Naive thymus-derived CD4-positive, alpha-beta T cell (primary cell): ENCODE measurements around the gene H2AZ2. TPM values are rescaled to one million over a fixed set of nuclear protein-coding genes. Genes with fewer than 3 reads are reported as not detected.

Source experiments
- ATAC-seq: fragments of 150-1000 bp; cut with Tn5 transposase; 2 replicates; pipeline ENCODE4 v1.10.0; 2021; ENCODE audit warnings: mild to moderate bottlenecking, moderate library complexity
- CTCF ChIA-PET: fragments of 350-600 bp; sonication (Branson Sonifier 250); formaldehyde crosslinking; loops from one replicate; lab custom pipeline; 2021; ENCODE audit warnings: antibody characterized with exemption; lab: Charles Lee
- POLR2A ChIA-PET: fragments of 350-600 bp; sonication (Branson Sonifier 250); formaldehyde crosslinking; loops from one replicate; lab custom pipeline; 2021; ENCODE audit warnings: antibody characterized with exemption, inconsistent platforms; lab: Charles Lee
- DNase-seq, 9 donors: peaks; one replicate each; pipeline versions ENCODE4 v3.0.0 to v3.0.0-alpha.2; 2020 to 2022; ENCODE audit warnings: mixed read lengths in 1 of 9
- H3K27ac ChIP-seq: one replicate; pipeline ENCODE4 v1.7.0; 2013; ENCODE audit warnings: mild to moderate bottlenecking, low read depth, low read length, moderate library complexity
- H3K27me3 ChIP-seq, 2 donors: one replicate each; pipeline ENCODE4 v1.7.0; 2013; ENCODE audit warnings: low read length in 2 of 2, mild to moderate bottlenecking in 2 of 2, moderate library complexity in 2 of 2; ENCODE audit not compliant: control insufficient read depth in 2 of 2, insufficient read depth in 2 of 2
- H3K36me3 ChIP-seq, 3 experiments: 1 replicate in 2 of 3; 2 replicates in 1 of 3; pipeline ENCODE4 v1.7.0; 2013; ENCODE audit warnings: low read length in 3 of 3, mild to moderate bottlenecking in 3 of 3, moderate library complexity in 1 of 3; ENCODE audit not compliant: insufficient read depth in 3 of 3, control insufficient read depth in 2 of 3
- H3K4me1 ChIP-seq, 2 donors: one replicate each; pipeline ENCODE4 v1.7.0; 2013; ENCODE audit warnings: low read length in 2 of 2, mild to moderate bottlenecking in 2 of 2, moderate library complexity in 1 of 2; ENCODE audit not compliant: control insufficient read depth in 2 of 2, insufficient read depth in 2 of 2
- H3K4me3 ChIP-seq: 2 replicates; pipeline ENCODE4 v1.7.0; 2013; ENCODE audit warnings: mild to moderate bottlenecking, low read length
- H3K9me3 ChIP-seq, 3 experiments: 1 replicate in 2 of 3; 2 replicates in 1 of 3; pipeline ENCODE4 v1.7.0; 2013; ENCODE audit warnings: low read length in 3 of 3; ENCODE audit not compliant: control insufficient read depth in 2 of 3
- H3K27ac Mint-ChIP-seq, 9 donors: one replicate each; pipeline ENCODE4 v1.8.0; 2020 to 2022; ENCODE audit warnings: mixed read lengths in 9 of 9, mild to moderate bottlenecking in 8 of 9, moderate library complexity in 5 of 9, inconsistent platforms in 2 of 9
- H3K27me3 Mint-ChIP-seq, 5 donors: one replicate each; pipeline ENCODE4 v1.8.0; 2021 to 2022; ENCODE audit warnings: mixed read lengths in 5 of 5, mild to moderate bottlenecking in 1 of 5
- H3K36me3 Mint-ChIP-seq, 5 donors: one replicate each; pipeline ENCODE4 v1.8.0; 2020 to 2022; ENCODE audit warnings: mixed read lengths in 5 of 5, mild to moderate bottlenecking in 3 of 5, inconsistent platforms in 1 of 5
- H3K4me1 Mint-ChIP-seq, 7 donors: one replicate each; pipeline ENCODE4 v1.8.0; 2020 to 2022; ENCODE audit warnings: mixed read lengths in 7 of 7, mild to moderate bottlenecking in 3 of 7, inconsistent platforms in 1 of 7
- H3K4me3 Mint-ChIP-seq, 10 donors: one replicate each; pipeline ENCODE4 v1.8.0; 2020 to 2022; ENCODE audit warnings: mild to moderate bottlenecking in 10 of 10, mixed read lengths in 10 of 10, moderate library complexity in 6 of 10, inconsistent platforms in 2 of 10
- H3K9me3 Mint-ChIP-seq, 11 donors: one replicate each; pipeline ENCODE4 v1.8.0; 2020 to 2022; ENCODE audit warnings: mixed read lengths in 11 of 11, mild to moderate bottlenecking in 4 of 11, inconsistent platforms in 1 of 11, moderate library complexity in 1 of 11
- intact Hi-C, 2 donors: fragments of 100-400 bp; cut with micrococcal nuclease; formaldehyde crosslinking; loops; one replicate each; pipeline ENCODE4 v1.15.1; 2023
- polyA plus RNA-seq, 2 donors: library from polyadenylated mRNA; unstranded; fragments of 300-500 nt; fragmentation: Illumina TruSeq; gene quantifications; one replicate each; pipeline ENCODE4 v1.2.3, GENCODE V29; 2021
- total RNA-seq, 6 experiments: library from RNA in 5 of 6; stranded (reverse) in 5 of 6; gene quantifications; 1 replicate in 5 of 6; 2 replicates in 1 of 6; pipeline ENCODE4 v1.2.3 and lab custom pipeline; 2021 to 2026

Gene H2AZ2
- total and polyA plus RNA-seq, 7 experiments from 2014 or later: 141 to 284 (median 146) TPM

DNA sequence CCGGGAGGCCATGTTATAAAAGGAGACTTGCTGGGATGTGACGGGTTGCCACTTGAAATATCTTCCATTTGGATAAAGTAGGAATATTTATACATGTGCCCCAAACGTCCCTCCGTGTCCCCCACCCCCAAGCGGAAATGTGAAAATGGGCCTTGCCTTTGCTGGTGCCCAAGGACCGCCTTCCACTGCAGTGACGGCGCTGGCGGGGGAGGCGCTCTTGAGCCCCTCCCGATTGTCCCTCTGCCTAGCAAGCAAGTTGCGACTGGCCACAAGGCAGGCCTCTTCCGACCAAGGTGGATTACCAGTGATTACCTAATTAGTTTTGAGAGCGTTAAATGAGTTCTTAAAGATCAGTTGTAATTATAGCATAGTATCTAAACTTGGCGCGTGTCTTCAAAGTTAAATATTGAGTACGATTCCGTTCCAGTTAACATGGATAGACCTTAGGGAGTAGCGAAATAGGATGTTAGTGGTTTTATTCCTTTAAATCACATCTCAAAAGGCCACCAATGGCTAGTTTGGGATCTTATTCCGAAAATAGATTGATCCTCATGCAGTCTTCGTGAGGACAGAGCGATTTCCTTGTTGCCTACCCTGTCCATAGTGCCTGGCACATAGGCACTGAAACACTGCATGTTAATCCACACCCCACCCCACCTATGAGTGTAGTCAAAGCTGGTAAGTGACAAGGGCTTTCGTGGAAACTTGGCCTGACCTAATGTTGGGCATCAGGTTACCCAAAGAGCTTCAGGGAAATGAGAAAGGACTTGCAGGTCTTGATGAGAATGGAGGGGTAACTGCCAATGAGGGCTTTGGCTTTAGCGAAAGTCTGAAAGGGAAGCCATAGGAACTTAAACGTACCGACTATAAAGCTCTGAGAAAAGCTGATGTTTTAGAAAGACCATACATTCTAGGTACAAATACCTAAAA is 50.3 kb downstream of the H2AZ2 start:
- DNase-seq (peak; percentile 65 to 86 (median 80)), ATAC-seq (peak; percentile 67)
- H3K36me3 Mint-ChIP-seq: peaks cover 4 to 34% (median 21%) of the 10 kb centered on the region in 5 donors
- ChIA-PET CTCF (interaction anchor here (0.5 to 1.8 kb wide), 10 partner anchors 23 to 339 kb away, joined by 3 to 5 read pairs (median 4); partner anchors contain the start of gene H2AZ2), POLR2A (interaction anchor here (0.7 to 2.7 kb wide), 21 partner anchors 10 to 337 kb away, joined by 3 to 43 read pairs (median 4); partner anchors contain the start of genes H2AZ2, OGDH, PURB and TMED4)
- H3K9me3 Mint-ChIP-seq: peaks cover 0 to 2% (median 0%) of the 10 kb centered on the region in 11 donors
- Histone ChIP-seq H3K27ac (peak overlapping the region; percentile 98), H3K4me3 (peak overlapping the region; percentile 87), H3K4me1 (peaks cover 12 to 21% of the 10 kb centered on the region in 2 donors), H3K9me3 (no peaks in the 10 kb centered on the region), H3K27me3 (no peaks in the 10 kb centered on the region), H3K36me3 (peaks cover 4 to 38% (median 24%) of the 10 kb centered on the region in 3 experiments)
- H3K27me3 Mint-ChIP-seq: no peaks in the 10 kb centered on the region
- peaks cover 8 to 41% (median 38%) of the 10 kb centered on the region in 7 donors for H3K4me1 Mint-ChIP-seq
- peak overlapping the region; percentile 90 to 99 (median 97) for H3K27ac Mint-ChIP-seq
- peak overlapping the region; percentile 87 to 99 (median 98) for H3K4me3 Mint-ChIP-seq
- intact Hi-C loops: loop anchor here (1.0 to 5.0 kb wide), 17 partner anchors 51 to 871 kb away; partner anchors contain the start of genes TBRG4 (in 2 of the 2), CCM2 (in 1 of the 2), DDX56 (in 1 of the 2) and H2AZ2 (in 1 of the 2)

DNA sequence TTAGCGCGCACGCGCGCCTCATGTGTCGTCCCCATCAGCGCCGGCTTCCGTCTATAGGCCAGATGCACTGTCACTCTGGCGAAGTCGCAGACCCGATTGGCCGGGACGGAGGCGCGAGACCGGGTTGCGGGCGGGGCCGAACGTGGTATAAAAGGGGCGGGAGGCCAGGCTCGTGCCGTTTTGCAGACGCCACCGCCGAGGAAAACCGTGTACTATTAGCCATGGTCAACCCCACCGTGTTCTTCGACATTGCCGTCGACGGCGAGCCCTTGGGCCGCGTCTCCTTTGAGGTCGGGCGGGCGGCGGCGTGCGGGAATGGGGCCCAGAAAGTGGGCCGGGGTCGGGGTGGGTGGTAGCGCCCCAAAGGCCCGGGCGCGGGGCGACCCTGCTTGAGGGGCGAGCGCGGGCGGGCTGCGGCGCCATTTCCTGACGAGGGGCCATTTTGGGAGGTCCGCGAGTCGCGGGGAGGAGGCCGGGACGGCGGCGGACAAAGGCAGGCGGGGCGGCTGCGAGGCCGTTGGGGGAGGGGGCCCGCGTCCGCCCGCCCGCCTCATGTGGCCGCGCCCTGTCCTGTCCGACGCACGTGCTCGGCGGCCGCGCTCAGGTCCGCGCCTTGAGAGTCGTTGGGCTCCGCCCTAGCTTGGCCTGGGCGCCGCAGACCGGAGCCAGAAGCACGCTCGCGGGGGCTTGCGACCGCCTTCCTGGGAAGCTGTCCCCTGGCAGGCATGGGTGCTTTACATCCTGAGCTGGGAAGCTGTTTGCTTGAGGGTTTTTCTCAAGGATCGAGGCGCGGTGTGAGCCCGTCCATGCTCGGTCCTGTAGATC is 51.2 kb downstream of the H2AZ2 start, which contains the start of gene PPIA:
Gene PPIA (plus strand): TSS at position 178 of the 825 bp plus-strand sequence. CDS start 44 bp downstream, at position 222.
- peaks cover 0 to 2% (median 0%) of the 10 kb centered on the region in 11 donors for H3K9me3 Mint-ChIP-seq
- Histone ChIP-seq H3K9me3 (no peaks in the 10 kb centered on the region), H3K27me3 (no peaks in the 10 kb centered on the region), H3K27ac (peak within 1 kb of the TSS; percentile 98), H3K4me1 (peaks cover 12 to 21% of the 10 kb centered on the region in 2 donors), H3K4me3 (peak within 1 kb of the TSS; percentile 87), H3K36me3 (peaks cover 0 to 29% (median 15%) of the 10 kb centered on the region in 3 experiments)
- intact Hi-C loops: loop anchor here (1.0 to 5.0 kb wide), 28 partner anchors 28 to 870 kb away; partner anchors contain the start of genes H2AZ2 (in 2 of the 2), NUDCD3 (in 2 of the 2), OGDH (in 2 of the 2) and POLD2 (in 2 of the 2)
- CTCF ChIA-PET: interaction anchor here (0.6 to 1.8 kb wide), 2 partner anchors 55 to 92 kb away, joined by 4 read pairs; no protein-coding TSS in a partner anchor
- H3K36me3 Mint-ChIP-seq: peaks cover 4 to 28% (median 19%) of the 10 kb centered on the region in 5 donors
- peak; percentile 97 to 99 (median 98) for DNase-seq
- peak within 1 kb of the TSS; percentile 87 to 99 (median 98) for H3K4me3 Mint-ChIP-seq
- peak; percentile 93 for ATAC-seq
- peaks cover 8 to 39% (median 36%) of the 10 kb centered on the region in 7 donors for H3K4me1 Mint-ChIP-seq
- H3K27me3 Mint-ChIP-seq: no peaks in the 10 kb centered on the region
- POLR2A ChIA-PET: interaction anchor here (0.7 to 2.7 kb wide), 15 partner anchors 11 to 231 kb away, joined by 3 to 43 read pairs (median 4); partner anchors contain the start of genes H2AZ2, OGDH, PURB and TMED4
- H3K27ac Mint-ChIP-seq: peak within 1 kb of the TSS; percentile 90 to 99 (median 97)

DNA sequence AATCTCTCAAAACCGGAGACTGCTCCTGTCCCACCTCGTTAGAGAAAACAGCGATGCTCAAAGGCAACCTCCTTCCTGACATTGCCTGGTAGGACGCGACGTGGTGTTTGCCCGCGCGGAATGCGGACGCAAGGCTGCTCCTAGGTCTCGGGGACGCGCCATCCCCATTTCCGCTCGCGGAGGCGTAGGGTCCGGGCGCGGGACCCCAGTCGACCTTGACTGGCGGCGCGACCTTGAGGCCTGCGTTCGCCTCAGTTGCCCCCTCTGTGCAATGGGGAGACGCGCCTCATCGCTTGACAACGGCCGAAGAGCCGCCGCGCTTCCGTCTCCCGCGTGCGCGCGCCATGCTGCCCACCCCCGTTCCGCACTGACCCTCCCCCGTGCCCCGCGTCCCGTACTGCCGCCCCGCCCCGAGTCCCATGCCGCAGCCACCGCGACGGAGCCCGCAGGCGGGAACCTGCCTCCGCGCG is 51.8 kb downstream of the H2AZ2 start:
- intact Hi-C loops: loop anchor here (1.0 to 5.0 kb wide), 24 partner anchors 28 to 869 kb away; partner anchors contain the start of genes NUDCD3 (in 2 of the 2), OGDH (in 2 of the 2), POLD2 (in 2 of the 2) and POLM (in 2 of the 2)
- Mint-ChIP-seq H3K4me3 (peak overlapping the region; percentile 87 to 99 (median 98)), H3K36me3 (peaks cover 4 to 23% (median 14%) of the 10 kb centered on the region in 5 donors), H3K27ac (peak overlapping the region; percentile 90 to 99 (median 96)), H3K4me1 (peaks cover 8 to 34% (median 30%) of the 10 kb centered on the region in 7 donors), H3K9me3 (peaks cover 0 to 2% (median 0%) of the 10 kb centered on the region in 11 donors), H3K27me3 (no peaks in the 10 kb centered on the region)
- ATAC-seq: peak; percentile 6
- Histone ChIP-seq H3K4me1 (peaks cover 12 to 21% of the 10 kb centered on the region in 2 donors), H3K27ac (peak overlapping the region; percentile 98), H3K36me3 (peaks cover 0 to 26% (median 12%) of the 10 kb centered on the region in 3 experiments), H3K4me3 (peak overlapping the region; percentile 87), H3K27me3 (no peaks in the 10 kb centered on the region), H3K9me3 (no peaks in the 10 kb centered on the region)
- DNase-seq: peak in 2 of 9 donors; percentile 55 to 59
- ChIA-PET CTCF (interaction anchor here (0.7 kb wide), 1 partner anchor 46 kb away, joined by 3 read pairs; no protein-coding TSS in a partner anchor), POLR2A (interaction anchor here (1.3 to 2.2 kb wide), 5 partner anchors 26 to 314 kb away, joined by 4 to 7 read pairs (median 4); partner anchors contain the start of genes PURB and TMED4)

DNA sequence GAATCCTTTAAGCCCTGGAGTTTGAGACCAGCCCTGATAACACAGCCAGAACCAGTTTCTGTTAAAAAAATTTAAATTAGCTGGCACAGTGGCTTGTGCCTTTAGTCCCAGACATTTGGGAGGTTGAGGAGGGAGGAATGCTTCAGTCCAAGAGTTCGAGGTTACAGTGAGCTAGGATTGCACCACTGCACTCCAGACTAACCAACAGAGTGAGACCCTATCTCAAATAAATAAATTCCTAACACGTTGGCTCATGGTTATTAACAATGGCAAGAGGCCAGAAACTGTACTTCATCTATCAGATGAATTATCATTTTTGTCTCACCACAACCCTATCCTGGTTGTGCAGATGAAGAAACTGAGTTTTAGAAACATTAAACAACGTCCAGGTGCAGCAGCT is 53.6 kb downstream of the H2AZ2 start:
- H3K4me3 Mint-ChIP-seq: peak overlapping the region in 1 of 10 donors; percentile 21
- H3K27me3 ChIP-seq: no peaks in the 10 kb centered on the region

DNA sequence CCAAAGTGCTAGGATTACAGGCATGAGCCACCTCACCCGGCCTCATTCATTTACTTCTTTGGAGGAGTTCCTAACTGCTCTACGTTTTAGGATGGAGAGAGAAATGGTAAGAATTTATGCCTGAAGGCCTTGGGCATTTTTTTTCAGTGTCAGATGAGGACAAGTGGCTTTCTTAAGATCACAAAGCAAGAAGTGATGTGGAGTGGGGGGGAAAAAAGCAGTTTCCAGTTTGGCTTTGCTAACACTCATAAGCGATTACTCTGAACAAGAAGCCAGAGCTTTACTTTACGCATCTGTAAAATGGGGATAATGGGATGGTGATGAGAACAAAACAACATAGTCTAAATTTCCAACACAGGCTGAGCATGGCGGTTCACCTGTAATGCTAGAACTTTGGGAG is 54.0 kb downstream of the H2AZ2 start:
- H3K27ac Mint-ChIP-seq: peak overlapping the region in 2 of 9 donors; percentile 14 to 39

More for the DNA sequence above, 53.6 kb downstream of the H2AZ2 start:
- no peak overlapping the region for H3K27ac ChIP-seq
- H3K9me3 ChIP-seq: no peaks in the 10 kb centered on the region
- H3K36me3 ChIP-seq: peaks cover 0 to 10% (median 0%) of the 10 kb centered on the region in 3 experiments
- H3K4me1 ChIP-seq: peaks cover 12 to 13% of the 10 kb centered on the region in 2 donors
- CTCF ChIA-PET: no interaction called here
- intact Hi-C loops: no loop called here
- Mint-ChIP-seq H3K4me1 (peaks cover 8 to 23% (median 18%) of the 10 kb centered on the region in 7 donors), H3K27me3 (no peaks in the 10 kb centered on the region), H3K9me3 (peaks cover 0 to 2% (median 0%) of the 10 kb centered on the region in 11 donors), H3K36me3 (peaks cover 0 to 14% (median 4%) of the 10 kb centered on the region in 5 donors), H3K27ac (peak overlapping the region in 1 of 9 donors; percentile 14)
- POLR2A ChIA-PET: interaction anchor here (0.6 to 2.2 kb wide), 6 partner anchors 17 to 311 kb away, joined by 3 to 7 read pairs (median 4); partner anchors contain the start of gene PURB
- DNase-seq (no peak), ATAC-seq (no peak)
- H3K4me3 ChIP-seq: no peak overlapping the region

More for the DNA sequence above, 54.0 kb downstream of the H2AZ2 start:
- no peaks in the 10 kb centered on the region for H3K9me3 ChIP-seq
- no peaks in the 10 kb centered on the region for H3K27me3 ChIP-seq
- intact Hi-C loops: no loop called here
- DNase-seq (no peak), ATAC-seq (no peak)
- Mint-ChIP-seq H3K4me3 (peak overlapping the region in 3 of 10 donors; percentile 21 to 47 (median 41)), H3K36me3 (peaks cover 0 to 13% (median 4%) of the 10 kb centered on the region in 5 donors), H3K9me3 (peaks cover 0 to 2% (median 0%) of the 10 kb centered on the region in 11 donors), H3K4me1 (peaks cover 8 to 22% (median 17%) of the 10 kb centered on the region in 7 donors), H3K27me3 (no peaks in the 10 kb centered on the region)
- peaks cover 0 to 8% (median 0%) of the 10 kb centered on the region in 3 experiments for H3K36me3 ChIP-seq
- peaks cover 11 to 12% of the 10 kb centered on the region in 2 donors for H3K4me1 ChIP-seq
- no peak overlapping the region for H3K4me3 ChIP-seq
- CTCF ChIA-PET: no interaction called here
- H3K27ac ChIP-seq: no peak overlapping the region
- POLR2A ChIA-PET: interaction anchor here (0.6 to 1.2 kb wide), 3 partner anchors 16 to 53 kb away, joined by 3 to 5 read pairs (median 3); no protein-coding TSS in a partner anchor
